IPS-11a (cell line): ENCODE results near the gene ALKBH7.

Source experiments
- H3K4me3 ChIP-seq: one replicate; pipeline ENCODE4 v1.5.1; 2013; ENCODE audit warnings: low read depth, low read length, control low read depth

Gene ALKBH7

GRCh38 chr19:6423499-6424194 is 51.1 kb downstream of the ALKBH7 start:
- peak overlapping the region; percentile 97 for H3K4me3 ChIP-seq

- H3K4me3 ChIP-seq, result peak within 1 kb of the TSS; percentile 97
Measured at GRCh38 chr19:6424195-6424938, 51.8 kb downstream of the ALKBH7 start, which contains the start of gene KHSRP. Gene KHSRP, minus strand, starts transcription at chr19:6424811. Its CDS starts 110 bp downstream, at chr19:6424701.
